ENCODE data around the gene NEU1.

The NEU1 gene

DNA sequence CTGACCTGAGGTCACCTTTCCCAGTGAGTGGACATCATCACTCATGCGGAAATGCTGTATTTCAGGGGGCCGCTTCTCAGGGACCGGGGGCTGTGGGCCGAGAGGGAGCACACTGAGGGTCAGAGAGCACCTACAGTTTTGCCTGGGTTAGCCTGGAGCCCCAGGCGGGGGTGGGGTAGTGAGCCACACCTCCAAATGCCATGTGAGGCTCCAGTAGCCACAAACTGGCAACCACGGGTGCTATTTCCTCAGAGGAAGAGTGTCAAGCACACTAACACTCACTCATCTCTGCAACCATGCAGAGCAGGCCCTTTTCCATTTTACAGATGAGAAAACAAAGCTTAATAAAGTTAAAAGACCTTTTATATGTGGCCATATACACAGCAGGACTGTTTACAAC is 30.2 kb upstream of the NEU1 start:
- DNase-seq = no peak

DNA sequence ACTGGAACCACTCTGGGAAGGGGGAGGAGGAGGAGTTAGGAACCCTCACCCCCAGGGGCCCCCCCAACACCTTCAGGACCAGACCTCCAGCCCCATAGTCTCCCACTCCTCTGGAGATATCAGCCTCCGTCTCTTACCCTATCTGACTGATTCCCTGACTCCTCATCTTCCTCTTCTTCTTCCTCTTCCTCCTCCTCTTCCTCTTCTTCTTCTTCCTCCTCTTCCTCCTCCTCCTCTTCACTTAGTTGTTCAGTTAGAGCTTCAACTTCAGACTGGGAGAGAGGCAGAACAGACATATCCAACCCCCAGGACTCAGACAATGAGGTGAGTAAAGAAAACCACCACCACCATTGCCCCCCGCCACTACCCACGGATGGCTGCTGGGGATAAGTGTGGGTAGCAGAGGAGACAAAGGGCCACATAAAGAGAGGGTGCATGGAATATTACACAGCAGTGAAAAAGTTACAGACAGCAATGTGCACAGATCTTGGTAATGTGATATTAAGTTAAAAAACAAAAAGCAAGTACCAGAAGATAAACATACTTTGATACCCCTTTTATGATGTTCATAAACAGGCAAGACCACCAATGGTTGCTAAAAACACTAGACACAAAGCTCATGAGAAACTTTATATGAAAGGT is 26.8 kb upstream of the NEU1 start:
- no peak for DNase-seq

- DNase-seq = peak; percentile 35
Observed at GRCh38 chr6:31888276-31889258, 25.9 kb upstream of the NEU1 start.

GRCh38 chr6:31887173-31888007 is 24.8 kb upstream of the NEU1 start:
- no peak for DNase-seq

DNA sequence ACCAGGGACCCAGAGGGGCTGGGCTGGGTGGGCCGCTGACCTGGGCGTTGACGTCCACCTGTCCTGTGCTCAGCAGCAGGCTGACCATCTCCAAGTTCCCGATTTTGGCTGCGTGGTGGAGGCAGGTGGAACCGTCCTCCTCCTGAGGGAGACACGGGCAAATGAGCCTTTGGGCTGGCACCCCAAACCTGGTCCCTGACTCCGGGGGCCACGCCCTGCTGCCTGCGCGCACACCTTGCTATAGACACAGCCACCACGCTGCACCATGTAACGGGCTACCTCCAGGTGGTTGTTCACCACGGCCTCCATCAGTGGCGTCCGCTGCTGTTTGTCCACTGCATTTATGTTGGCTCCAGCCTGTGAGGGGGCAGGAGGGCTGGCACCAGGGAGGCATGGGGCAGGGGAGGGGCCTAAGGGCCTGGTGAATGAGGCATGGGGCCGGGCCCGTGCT is 23.9 kb upstream of the NEU1 start:
- DNase-seq = no peak

DNA sequence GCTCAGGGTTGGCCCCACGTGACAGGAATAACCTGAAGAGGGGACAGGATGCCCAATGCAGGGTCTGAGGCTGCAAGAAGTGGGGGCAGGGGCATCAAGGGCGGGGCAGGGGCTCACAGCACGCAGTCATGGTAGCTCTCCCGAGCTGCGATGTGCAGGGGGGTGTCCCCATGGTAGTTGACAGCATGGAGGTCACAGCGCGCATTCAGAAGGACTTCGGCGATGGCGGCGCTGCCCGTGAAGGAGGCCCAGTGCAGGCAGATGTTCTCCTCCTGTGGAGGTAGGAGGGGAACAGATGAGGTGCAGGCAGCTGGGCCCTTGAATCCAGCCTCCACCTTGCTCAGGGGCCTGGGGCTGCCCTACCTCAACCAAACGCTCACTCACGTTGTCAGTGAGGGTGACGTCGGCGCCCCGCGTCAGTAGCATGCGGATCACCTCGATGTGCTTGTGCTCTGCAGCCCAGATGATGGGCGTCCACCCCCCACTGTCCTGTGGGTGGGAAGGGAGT is 22.0 kb upstream of the NEU1 start:
- DNase-seq = no peak

DNA sequence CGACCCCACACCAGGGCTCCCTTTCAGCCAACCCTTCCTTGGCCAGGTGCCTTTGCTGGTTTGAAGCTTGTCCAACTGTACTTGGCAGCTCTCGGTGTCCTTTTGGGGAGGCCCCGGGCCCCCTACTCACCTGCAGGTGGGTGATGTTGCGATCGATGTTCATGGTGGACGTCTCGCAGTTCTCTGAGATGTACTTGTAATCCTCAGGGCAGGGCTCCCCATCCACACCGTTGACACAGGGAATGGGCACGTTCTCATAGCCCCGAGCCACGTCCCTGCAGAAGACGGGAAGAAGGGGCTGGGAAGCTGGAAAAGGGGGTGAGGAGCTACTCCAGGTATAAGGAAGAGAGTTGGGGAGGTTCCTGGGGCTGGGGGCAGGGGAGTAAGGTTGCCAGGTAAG is 21.1 kb upstream of the NEU1 start:
- no peak for DNase-seq

DNA sequence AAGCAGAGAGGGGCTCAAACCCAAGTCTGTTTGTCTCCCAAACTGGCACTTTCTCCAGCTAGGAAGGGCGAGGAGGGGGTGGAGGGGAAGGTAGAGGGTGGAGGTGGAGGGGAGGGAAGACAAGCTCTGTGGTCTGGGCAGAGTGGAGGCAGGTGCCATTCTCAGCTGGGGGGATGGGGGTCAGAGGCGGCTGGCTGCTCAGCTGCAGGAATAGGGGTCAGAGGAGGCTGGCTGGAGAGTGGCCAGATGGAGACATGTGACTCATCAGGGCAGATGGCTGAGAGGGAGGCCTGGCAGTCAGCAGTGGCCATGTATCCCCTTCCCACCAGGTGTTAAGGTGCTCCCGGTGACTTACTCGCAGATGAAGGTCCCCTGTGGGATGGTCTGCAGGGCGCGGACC is 19.7 kb upstream of the NEU1 start:
- DNase-seq = no peak

GRCh38 chr6:31881136-31881859 is 18.7 kb upstream of the NEU1 start:
- no peak for DNase-seq

DNA sequence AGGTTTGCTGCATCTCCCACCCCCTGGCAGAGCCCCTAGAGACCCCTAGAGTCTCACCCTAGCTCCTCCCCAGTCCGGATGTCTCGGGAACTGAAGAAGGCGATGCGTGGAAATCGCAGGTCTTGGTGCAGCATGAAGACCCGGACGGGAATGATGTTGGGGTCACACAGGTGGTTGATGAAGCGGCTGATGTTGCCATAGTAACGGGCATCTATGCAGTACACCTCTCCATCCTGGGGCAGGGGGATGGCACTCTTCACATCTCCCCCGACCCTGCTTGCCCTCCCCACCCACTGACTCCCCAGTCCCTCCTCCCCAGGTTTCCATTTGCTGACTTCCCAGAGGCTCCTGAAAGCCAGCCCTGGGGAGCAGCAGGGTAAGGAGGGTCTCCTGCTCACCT is 18.0 kb upstream of the NEU1 start:
- DNase-seq = no peak

GRCh38 chr6:31879901-31880300 is 17.3 kb upstream of the NEU1 start:
- no peak for DNase-seq

DNA sequence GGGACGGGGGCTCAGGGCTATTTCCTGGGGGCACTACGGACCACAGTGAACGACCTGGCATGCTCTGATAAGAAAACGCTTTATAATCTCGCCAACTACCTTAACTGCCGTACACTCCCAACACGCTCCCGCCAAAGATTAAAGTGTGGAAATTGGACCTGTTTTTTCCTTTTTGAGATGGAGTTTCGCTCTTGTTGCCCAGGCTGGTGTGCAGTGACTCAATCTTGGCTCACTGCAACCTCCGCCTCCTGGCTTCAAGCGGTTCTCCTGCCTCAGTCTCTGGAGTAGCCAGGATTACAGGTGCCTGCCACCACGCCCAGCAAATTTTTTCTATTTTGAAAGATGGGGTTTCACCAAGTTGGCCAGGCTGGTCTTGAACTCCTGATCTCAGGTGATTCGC is 16.5 kb upstream of the NEU1 start:
- no peak for DNase-seq

- DNase-seq = no peak
Observed at GRCh38 chr6:31878726-31879125, 16.1 kb upstream of the NEU1 start, which contains the start of gene SLC44A4. Gene SLC44A4, minus strand, starts transcription at chr6:31878997. Its CDS starts 17 bp downstream, at chr6:31878980.

- no peak for DNase-seq
Observed at GRCh38 chr6:31878222-31878621, 15.6 kb upstream of the NEU1 start.

- DNase-seq = no peak
Observed at GRCh38 chr6:31877651-31878161, 15.1 kb upstream of the NEU1 start.

DNA sequence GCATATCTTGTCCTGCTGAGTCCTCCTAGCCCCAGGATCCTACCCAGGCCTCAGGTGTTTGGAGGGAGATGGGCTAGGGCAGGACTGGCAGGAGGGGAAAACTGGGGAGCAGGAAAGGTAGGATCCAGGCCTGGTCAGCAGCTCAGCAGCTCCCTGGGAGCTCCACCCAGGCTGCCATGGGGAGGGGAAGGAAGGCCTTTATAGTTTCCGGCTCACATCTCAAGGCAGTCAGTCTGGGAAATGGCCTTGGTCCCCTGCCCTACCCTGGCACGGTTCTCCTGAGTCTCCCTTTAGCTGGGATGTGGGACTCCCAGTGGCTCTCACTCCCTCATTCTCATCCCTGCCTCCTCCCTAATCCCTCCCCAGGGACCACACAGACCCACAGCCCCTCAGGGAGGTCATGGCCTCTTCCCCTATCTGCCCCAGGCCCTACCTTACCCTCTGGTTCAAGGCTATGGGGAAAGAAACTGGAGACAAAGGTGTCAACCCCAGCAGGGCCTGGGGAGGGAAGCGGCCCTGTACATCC is 14.6 kb upstream of the NEU1 start:
- no peak for DNase-seq

- DNase-seq = no peak
Observed at GRCh38 chr6:31876357-31876756, 13.7 kb upstream of the NEU1 start.

DNA sequence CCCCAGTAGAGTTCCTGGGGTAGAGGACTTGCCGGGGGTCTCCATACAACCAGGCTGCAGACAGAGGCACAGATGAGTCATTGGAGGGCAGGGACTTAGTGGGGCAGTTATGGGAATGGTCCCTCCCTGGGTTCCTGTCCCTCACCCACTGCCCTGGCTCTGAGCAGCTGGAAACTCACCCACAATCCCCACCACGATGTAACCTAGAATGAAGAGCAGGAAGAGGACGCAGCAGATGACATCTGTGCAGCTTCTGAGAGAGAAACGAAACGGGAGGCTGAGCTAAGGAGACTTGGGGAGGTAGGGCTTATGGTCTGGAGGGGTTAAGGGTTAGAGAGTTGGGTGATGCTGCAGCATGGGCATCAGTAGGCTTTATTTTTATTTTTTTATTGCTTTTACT is 13.3 kb upstream of the NEU1 start:
- DNase-seq = no peak

DNA sequence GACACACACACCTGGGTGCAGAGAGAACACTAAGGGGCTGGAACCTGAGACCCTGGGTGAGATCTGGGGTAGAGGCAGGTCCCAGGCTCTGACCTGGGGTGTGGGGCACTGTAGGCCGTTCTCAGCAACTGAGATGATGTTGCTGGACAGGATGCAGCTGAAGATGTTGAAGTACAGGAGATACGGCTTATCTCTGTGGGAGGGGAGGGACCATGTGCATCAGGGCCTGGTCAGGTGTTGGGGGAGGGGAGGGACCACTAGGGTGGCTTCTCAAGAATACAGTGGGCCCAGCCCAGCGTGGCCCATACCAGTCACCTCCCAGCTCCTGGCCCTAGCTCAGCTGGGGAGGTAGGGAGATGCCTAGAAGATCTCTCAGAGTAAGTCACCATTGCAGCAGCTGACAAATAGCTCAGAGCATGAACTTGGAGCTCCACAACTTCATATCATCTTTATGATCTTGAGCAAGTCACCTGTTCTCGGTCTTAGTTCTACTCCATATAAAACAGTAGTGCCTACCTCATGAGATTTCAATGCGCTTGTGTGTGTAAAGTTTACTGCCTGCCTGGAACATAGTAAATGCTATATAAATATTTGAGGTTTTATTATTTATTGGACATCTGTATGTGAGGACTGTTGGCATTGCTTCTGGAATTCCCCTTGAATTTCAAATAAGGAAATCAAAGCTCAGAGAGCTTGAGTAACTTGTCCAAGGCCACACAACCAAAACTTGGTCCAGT is 12.4 kb upstream of the NEU1 start:
- no peak for DNase-seq

GRCh38 chr6:31874084-31874670 is 11.6 kb upstream of the NEU1 start:
- no peak for DNase-seq
